HG03066 (cell line): Measurements from ENCODE around the gene CUX1.
"Not testable (repeated sequence)": the region's sequence is repeated elsewhere in the genome, so short reads cannot be mapped to it uniquely, and the experiment has no call there.

Source experiments
- ATAC-seq: cut with Tn5 transposase; IDR thresholded peaks from one replicate; pipeline ENCODE4 v1.9.1; 2021; ENCODE audit warnings: low read depth; ENCODE audit not compliant: unreplicated experiment

CUX1 gene

GRCh38 chr7:102285540-102286236 is 468.3 kb downstream of the CUX1 start:
- ATAC-seq = no peak

DNA sequence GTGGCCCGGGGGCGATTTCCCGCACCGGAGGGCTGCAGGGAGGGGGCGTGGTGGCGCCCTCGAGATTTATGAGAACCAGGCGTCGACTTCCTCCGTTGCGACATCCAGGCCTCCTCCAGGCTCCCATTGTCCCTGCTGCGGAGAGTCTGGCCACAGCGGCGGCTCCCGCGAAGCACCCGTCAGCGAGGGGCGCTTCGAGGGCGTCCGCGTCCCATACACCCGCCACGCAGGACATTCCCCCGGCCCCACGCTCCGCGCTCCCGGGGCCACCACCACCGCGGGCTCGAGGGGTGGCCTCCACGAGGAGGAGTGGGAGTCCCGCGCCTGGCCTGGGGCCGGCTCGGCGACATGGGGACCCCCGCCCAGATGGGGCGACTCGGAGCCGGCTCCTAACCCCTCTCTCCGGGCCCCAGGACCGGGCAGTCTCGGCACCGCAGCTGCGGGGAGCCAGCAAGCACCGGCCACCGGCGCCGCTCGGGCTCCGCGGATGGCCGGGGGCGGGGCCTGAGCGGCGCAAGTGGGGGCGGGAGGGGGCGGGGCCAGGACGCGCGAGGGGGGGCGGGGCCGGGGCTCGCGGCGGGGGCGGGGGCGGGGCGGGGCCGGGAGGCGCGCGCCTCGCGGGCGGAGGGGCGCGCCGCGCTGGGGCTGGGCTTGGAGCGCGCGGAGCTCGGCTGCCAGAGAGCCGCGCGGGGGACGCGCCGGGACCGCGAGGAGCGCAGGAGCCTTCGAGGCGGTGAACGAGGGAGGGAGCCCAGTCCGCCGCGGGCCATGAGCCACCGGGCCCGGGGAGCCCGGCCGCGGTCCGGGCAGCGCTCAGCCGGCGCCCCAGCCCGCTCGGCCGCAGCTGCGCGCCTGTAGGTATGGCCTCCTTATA is 469.0 kb downstream of the CUX1 start, which contains the start of gene SH2B2:
Gene SH2B2, plus strand, starts transcription at position 632 of the 874 bp plus-strand sequence. CDS start 13,683 bp downstream, outside the sequence.
- no peak for ATAC-seq

- no peak for ATAC-seq
Observed at GRCh38 chr7:102287111-102287980, 469.9 kb downstream of the CUX1 start.

- ATAC-seq = no peak
Observed at GRCh38 chr7:102287981-102288278, 470.5 kb downstream of the CUX1 start.

GRCh38 chr7:102288285-102288930 is 471.0 kb downstream of the CUX1 start:
- no peak for ATAC-seq

DNA sequence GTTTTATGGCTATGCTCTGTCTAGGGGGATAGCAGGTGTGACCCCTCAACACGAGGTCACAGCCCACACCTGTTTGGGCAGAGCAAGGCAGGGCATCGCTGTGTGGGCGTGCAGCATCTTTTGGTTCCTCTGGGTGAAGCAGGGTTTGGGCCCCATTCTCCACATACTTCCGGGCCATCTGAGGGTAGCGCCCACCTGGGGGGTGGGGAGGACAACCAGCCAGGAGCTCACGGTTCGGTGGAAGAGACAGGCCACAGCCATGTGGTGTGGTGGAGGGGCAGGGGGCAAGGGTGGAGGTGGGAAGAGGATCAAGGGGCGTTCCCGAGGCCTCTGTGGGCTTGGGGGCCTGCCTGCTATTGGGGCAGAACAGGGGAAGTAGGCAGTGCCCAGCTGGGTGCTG is 471.6 kb downstream of the CUX1 start:
- no peak for ATAC-seq

- peak; percentile 38 for ATAC-seq
Observed at GRCh38 chr7:102291056-102291915, 473.9 kb downstream of the CUX1 start.

GRCh38 chr7:102291916-102292267 is 474.5 kb downstream of the CUX1 start:
- ATAC-seq = no peak

- ATAC-seq = no peak
Observed at GRCh38 chr7:102292813-102293798, 475.7 kb downstream of the CUX1 start.

GRCh38 chr7:102294589-102294988 is 477.2 kb downstream of the CUX1 start:
- ATAC-seq = no peak

DNA sequence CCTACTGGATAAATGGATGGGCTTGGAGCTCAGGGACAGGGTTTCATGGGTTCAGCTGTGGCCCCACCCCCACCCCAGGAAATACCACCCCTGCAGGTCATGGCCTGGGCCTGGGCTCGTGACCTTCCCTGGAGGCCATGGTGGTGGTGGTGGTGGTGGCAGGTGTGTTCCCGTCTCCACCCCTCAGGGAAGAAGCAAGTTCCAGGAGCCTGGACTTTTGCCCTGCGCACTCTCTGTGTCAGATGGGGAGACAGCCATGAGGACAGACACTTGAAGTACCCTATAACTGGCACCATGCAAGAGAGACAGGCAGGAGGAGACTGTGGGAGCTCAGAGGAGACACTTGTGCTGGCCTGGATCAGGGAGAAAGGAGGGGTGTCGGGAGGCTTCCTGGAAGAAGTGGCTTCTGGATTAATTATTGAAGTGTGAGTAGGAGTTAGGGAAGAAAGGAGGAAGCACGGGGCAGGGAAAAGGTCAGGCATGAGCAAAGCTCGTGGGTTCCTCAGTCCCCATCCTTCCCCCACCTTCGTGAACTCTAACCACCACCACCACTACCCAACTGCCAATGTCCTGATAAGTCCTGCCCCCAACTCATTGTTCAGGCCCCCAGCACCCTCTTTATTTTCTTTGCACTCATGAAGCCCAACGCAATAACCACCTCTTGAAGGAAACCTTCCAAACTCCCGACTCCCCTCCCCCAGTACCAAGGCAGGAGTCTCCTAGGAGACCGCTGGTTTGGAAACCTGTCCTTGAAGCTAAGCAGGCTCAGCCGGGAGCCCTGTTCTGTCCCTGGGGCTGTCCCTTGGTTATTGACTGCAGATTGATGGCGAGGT is 478.1 kb downstream of the CUX1 start:
- no peak for ATAC-seq

- no peak for ATAC-seq
Observed at GRCh38 chr7:102296179-102296438, 478.7 kb downstream of the CUX1 start.

DNA sequence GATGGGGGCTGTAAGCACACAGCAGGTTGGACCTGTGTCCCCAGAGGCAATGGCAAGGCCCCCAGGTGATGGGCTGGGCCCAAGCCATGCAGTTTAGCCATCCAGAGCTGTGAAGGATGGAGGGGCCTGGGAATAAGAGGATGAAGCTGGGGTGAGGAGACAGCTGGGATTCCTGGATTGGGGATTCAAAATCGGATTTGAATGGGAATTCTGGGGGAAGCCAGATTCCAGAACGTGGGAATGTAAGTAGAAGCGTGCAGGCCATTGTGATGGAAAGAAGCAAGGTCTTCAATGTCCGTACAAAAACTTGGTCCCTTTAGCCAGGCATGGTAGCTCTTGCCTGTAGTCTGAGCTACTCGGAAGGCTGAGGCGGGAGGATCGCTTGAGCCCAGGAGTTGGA is 479.1 kb downstream of the CUX1 start:
- no peak for ATAC-seq

- no peak for ATAC-seq
Observed at GRCh38 chr7:102297487-102298218, 480.2 kb downstream of the CUX1 start.

GRCh38 chr7:102300643-102301221 is 483.3 kb downstream of the CUX1 start:
- ATAC-seq = no peak

DNA sequence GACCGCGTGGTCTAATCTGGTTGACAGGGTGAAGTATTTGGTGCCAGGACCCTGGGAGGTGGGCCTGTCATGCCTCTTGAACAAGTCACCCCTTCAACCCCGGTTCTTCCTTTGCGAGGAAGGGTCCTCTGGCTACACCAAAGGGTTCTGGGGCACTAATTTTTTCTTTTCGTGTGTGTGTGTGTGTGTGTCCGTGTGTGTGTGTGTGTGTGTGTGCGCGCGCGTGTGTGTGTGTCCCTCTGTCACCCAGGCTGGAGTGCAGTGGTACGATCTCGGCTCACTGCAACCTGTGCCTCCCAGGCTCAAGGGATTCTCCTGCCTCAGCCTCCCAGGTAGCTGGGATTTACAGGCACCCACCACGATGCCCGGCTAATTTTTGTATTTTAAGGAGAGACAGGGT is 483.9 kb downstream of the CUX1 start:
- not testable (repeated sequence) for ATAC-seq

DNA sequence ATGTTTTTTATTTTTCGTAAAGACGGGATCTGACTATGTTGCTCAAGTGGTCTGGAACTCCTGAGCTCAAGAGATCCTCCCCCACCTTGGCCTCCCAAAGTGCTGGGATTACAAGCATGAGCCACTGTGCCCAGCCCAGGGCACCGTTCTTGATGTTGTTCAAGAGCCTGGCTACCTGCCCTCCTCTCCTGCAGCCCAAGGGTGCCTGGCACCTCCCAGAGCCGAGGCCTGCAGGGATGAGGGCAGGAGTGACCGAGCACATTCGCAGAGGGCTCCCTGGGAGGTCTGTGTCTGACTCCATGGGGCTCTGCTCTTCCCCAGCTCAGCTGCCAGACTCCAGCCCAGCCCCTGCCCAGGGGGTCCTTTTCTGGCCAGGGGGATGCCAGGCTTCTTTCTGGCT is 484.6 kb downstream of the CUX1 start:
- no peak for ATAC-seq
